ENCODE results near the gene ITPR2.

DNA sequence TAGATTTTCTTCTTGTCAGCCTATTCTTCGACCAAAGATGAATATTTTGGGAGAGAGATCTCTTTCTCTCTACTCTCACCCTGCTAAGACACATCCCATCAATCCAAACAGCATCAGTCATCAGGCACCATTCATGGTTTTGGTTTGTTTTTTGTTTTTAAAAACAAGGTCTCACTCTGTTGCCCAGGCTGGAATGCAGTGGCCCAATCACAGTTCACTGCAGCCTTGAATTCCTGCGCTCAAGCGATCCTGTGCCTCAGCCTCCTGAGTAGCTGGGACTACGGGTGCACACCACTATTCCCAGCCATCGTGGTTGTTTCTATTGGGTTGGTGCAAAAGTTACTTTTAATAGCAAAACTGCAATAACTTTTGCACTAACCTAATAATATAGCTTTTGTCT lies 14.4 kb upstream of the ITPR2 start:
- TF ChIP-seq, protein P1, sequence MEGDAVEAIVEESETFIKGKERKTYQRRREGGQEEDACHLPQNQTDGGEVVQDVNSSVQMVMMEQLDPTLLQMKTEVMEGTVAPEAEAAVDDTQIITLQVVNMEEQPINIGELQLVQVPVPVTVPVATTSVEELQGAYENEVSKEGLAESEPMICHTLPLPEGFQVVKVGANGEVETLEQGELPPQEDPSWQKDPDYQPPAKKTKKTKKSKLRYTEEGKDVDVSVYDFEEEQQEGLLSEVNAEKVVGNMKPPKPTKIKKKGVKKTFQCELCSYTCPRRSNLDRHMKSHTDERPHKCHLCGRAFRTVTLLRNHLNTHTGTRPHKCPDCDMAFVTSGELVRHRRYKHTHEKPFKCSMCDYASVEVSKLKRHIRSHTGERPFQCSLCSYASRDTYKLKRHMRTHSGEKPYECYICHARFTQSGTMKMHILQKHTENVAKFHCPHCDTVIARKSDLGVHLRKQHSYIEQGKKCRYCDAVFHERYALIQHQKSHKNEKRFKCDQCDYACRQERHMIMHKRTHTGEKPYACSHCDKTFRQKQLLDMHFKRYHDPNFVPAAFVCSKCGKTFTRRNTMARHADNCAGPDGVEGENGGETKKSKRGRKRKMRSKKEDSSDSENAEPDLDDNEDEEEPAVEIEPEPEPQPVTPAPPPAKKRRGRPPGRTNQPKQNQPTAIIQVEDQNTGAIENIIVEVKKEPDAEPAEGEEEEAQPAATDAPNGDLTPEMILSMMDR (conservative IDR thresholded peaks at IDR 0.05), result no peak
- TF ChIP-seq EZH2 (IDR thresholded peaks at IDR 0.05; ENCODE audit: low read depth), result no peak

Measured in PC-9 (cell line).